Measurements from ENCODE around the gene PPIP5K1.
"Not testable (repeated sequence)": the region's sequence is repeated elsewhere in the genome, so short reads cannot be mapped to it uniquely, and the experiment has no call there.

The PPIP5K1 gene

DNA sequence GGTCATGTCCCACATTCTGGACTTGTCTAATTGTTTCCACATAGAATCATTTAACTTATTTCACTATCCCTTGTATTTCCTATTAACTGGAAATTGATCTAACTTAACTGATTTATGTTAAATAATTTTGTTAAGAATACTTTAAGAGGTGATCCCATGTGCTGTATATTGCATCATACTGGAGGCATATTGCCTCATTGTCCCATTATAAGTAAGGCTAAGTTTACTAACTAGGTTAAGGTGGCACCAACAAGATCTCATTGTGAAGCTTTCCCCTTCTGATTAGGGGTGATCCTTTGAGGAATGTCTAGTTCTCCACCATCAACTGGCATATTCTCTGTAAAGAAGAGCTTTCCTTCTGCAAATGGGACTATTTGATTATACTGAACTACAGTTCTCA is 48.2 kb downstream of the PPIP5K1 start:
- TF ChIP-seq, protein P1, sequence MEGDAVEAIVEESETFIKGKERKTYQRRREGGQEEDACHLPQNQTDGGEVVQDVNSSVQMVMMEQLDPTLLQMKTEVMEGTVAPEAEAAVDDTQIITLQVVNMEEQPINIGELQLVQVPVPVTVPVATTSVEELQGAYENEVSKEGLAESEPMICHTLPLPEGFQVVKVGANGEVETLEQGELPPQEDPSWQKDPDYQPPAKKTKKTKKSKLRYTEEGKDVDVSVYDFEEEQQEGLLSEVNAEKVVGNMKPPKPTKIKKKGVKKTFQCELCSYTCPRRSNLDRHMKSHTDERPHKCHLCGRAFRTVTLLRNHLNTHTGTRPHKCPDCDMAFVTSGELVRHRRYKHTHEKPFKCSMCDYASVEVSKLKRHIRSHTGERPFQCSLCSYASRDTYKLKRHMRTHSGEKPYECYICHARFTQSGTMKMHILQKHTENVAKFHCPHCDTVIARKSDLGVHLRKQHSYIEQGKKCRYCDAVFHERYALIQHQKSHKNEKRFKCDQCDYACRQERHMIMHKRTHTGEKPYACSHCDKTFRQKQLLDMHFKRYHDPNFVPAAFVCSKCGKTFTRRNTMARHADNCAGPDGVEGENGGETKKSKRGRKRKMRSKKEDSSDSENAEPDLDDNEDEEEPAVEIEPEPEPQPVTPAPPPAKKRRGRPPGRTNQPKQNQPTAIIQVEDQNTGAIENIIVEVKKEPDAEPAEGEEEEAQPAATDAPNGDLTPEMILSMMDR (IDR thresholded peaks at IDR 0.05; ENCODE audit: borderline replicate concordance, control extremely low read depth, extremely low read depth, insufficient read depth, missing control alignments), result no peak
- in situ Hi-C loops (cut with MboI; ENCODE audit: low sequenced_read_pairs, unreplicated experiment), result no loop called here
- no peak for DNase-seq (ENCODE audit: low spot score)

DNA sequence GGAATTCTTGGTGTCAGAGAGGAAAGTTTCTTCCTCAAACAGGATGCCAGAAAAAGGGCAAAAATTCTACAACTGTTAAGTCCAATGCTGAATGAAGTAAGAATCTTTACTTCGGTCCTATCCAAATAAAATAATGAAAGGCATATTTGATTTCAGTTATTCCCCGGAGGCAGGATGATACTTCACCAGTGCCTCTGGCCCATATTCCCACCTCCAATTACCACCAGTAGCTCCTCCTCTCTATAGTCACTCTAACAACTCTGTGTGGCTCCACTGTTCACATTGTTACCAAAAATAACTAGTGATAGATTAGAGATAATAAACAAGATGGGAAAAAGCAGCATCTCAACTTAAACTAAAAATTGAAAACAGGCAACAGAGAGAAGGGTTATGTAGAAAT is 51.9 kb downstream of the PPIP5K1 start:
- in situ Hi-C loops (cut with MboI; ENCODE audit: low sequenced_read_pairs, unreplicated experiment), result no loop called here
- TF ChIP-seq, protein P1 (IDR thresholded peaks at IDR 0.05; ENCODE audit: borderline replicate concordance, control extremely low read depth, extremely low read depth, insufficient read depth, missing control alignments), result no peak
- DNase-seq (ENCODE audit: low spot score), result no peak

DNA sequence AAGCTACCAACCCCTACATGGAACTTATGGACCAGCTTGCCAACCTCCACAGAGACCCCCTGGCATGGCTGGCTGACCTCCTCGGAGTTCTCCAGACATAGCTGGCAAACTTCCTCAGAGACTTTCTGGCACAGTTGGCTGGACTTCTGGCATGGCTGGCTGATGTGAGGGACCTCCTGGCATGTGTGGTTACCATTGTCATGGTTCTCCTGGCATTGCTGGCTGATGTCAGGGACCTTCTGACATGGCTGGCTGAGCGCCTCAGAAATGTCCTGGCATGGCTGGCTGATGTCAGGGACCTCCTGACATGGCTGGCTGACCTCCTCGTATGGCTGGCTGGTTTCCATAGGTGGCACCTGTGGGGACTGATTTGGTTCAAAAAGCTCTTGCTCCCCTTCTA is 55.1 kb downstream of the PPIP5K1 start:
- TF ChIP-seq, protein P1 (IDR thresholded peaks at IDR 0.05; ENCODE audit: borderline replicate concordance, control extremely low read depth, extremely low read depth, insufficient read depth, missing control alignments), result no peak
- in situ Hi-C loops (cut with MboI; ENCODE audit: low sequenced_read_pairs, unreplicated experiment), result no loop called here
- DNase-seq (ENCODE audit: low spot score), result no peak

DNA sequence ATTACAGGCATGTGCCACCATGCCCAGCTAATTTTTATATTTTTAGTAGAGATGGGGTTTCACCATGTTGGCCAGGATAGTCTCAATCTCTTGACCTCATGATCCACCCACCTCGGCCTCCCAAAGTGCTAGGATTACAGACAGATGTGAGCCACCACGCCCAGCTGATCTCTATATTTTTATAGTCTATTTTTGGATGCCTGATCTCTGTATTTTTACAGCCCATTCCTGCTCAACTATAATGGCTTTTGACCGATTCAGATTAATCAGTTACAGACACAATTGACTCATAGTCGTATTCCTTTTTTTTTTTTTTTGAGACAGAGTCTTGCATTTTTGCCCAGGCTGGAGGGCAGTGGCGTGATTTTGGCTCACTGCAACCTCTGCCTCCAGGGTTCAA is 57.2 kb downstream of the PPIP5K1 start:
- in situ Hi-C loops (cut with MboI; ENCODE audit: low sequenced_read_pairs, unreplicated experiment); DNase-seq (ENCODE audit: low spot score): not testable (repeated sequence)

DNA sequence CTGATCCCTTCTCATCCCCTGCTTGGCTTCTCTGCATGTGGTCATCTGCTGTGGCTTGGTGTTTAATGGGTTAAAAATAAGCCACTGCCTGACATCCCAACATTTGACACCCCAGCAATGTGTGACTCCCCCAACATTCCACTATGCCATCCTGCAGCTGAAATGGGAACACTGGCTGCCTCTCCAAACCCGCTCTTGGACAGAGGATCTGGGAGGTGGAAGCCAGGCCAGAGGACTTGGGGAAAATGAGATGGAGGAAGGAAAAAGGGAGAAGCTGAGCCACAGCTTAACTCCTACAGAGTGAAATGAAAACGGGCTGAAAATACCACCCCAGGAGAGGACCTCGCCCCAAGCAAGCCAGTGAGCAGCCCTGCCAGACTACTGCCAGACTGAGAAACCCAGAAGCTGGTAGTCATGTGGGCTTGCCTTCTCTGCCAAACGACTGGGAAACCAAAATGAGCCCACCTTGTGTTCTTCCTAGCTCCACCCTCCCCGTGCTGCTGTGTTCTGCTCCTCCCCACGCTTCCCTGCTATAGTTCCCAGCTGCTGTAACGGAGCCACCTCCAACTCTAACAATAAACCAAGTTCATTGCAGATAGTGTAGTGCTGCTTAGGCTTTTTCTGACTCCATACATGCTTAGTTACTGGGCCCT is 58.9 kb downstream of the PPIP5K1 start:
- in situ Hi-C loops (cut with MboI; ENCODE audit: low sequenced_read_pairs, unreplicated experiment), result no loop called here
- TF ChIP-seq, protein P1 (IDR thresholded peaks at IDR 0.05; ENCODE audit: borderline replicate concordance, control extremely low read depth, extremely low read depth, insufficient read depth, missing control alignments), result no peak
- no peak for DNase-seq (ENCODE audit: low spot score)

DNA sequence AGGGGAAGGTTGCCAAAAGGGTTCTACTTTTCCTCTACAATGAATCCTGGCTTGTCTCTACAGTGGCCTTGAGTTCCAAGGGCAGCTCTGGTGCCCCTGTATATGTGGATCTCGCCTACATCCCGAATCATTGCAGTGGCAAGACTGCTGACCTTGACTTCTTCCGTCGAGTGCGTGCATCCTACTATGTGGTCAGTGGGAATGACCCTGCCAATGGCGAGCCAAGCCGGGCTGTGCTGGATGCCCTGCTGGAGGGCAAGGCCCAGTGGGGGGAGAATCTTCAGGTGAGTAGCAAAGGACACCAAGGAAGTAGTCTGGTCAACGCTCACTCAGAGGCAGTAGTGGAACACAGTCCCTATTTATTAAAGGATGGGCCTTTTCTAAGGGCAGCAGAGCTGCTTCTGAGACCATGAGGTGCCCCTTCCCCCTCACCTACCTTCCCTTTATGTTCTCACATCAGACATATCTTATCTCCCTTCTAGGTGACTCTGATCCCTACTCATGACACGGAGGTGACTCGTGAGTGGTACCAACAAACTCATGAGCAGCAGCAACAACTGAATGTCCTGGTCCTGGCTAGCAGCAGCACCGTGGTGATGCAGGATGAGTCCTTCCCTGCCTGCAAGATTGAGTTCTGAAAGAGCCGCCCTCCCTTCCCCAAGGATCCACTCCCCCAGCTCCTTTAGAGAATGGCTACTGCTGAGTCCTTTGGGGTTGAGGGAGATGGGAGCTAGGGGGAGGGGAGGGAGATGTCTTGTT is 60.2 kb downstream of the PPIP5K1 start:
- TF ChIP-seq, protein P1 (IDR thresholded peaks at IDR 0.05; ENCODE audit: borderline replicate concordance, control extremely low read depth, extremely low read depth, insufficient read depth, missing control alignments), result no peak
- in situ Hi-C loops (cut with MboI; ENCODE audit: low sequenced_read_pairs, unreplicated experiment), result no loop called here
- no peak for DNase-seq (ENCODE audit: low spot score)

DNA sequence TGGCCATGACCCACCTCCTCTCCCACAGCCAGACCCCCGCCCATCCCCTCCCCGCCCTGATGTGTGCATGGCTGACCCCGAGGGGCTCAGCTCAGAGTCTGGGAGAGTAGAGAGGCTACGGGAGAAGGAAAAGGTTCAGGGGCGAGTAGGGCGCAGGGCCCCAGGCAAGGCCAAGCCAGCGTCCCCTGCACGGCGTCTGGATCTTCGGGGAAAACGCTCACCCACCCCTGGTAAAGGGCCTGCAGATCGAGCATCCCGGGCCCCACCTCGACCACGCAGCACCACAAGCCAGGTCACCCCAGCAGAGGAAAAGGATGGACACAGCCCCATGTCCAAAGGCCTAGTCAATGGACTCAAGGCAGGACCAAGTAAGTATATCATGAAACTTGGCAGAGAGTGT is 60.9 kb downstream of the PPIP5K1 start:
- TF ChIP-seq, protein P1 (IDR thresholded peaks at IDR 0.05; ENCODE audit: borderline replicate concordance, control extremely low read depth, extremely low read depth, insufficient read depth, missing control alignments), result no peak
- in situ Hi-C loops (cut with MboI; ENCODE audit: low sequenced_read_pairs, unreplicated experiment), result no loop called here
- no peak for DNase-seq (ENCODE audit: low spot score)

Measured in GM13976 (cell line).